GM21717 (cell line): ENCODE results near the gene APOBEC3G.
"Not testable (repeated sequence)": the region's sequence is repeated elsewhere in the genome, so short reads cannot be mapped to it uniquely, and the experiment has no call there.

Experiments used
- ATAC-seq: cut with Tn5 transposase; IDR thresholded peaks from one replicate; pipeline ENCODE4 v1.9.1; 2021; ENCODE audit warnings: mild to moderate bottlenecking, moderate library complexity; ENCODE audit not compliant: unreplicated experiment

Gene APOBEC3G

GRCh38 chr22:39066442-39067276 is 10.4 kb upstream of the APOBEC3G start:
- ATAC-seq, result not testable (repeated sequence)

DNA sequence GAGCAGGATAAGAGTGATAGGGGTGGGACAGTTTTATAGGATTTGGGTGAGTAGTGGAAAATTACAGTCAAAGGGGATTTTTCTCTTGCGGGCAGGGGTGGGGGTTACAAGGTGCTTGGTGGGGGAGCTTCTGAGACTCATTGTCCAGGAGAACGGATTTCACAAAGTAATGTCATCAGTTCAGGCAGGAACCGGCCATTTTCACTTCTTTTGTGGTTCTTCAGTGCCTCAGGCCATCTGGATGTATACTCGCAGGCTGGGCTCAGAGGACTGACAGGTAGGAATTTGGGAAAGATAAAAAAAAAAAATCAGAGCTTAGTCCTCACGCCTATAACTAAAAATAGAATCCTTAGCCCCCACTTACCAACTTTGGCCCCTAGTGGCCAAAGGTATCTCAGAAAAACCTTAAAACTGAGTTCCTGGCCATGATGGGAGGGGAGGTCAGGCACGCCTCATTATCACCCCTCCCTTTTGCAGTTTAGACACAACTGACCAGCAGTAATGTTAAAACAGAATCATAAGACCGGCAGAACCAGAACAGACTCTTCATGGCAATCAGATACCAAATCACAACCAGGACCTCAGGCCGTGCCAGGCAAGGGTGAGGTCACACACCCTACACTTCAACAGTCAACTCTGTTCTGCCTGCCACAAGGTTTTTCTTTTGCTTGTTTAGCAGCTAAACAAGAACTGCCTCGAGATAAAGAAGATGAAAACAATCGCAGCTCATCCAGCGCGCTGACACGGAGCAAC is 8.9 kb upstream of the APOBEC3G start:
- no peak for ATAC-seq

DNA sequence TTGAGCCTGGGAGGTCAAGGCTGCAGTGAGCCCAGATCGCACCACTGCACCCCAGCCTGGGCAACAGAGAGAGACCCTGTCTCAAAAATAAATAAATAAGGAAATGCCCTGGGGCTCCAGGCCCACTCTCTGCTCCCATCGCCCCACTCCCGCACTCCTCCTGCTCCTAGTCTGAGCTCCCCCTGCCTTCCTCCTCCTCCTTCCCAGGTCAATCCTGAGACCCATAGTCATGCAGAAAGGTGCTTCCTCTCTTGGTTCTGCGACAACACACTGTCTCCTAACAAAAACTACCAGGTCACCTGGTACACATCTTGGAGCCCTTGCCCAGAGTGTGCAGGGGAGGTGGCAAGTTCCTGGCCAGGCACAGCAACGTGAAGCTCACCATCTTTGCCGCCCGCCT is 6.9 kb upstream of the APOBEC3G start:
- no peak for ATAC-seq

GRCh38 chr22:39072581-39072981 is 4.5 kb upstream of the APOBEC3G start:
- ATAC-seq, result not testable (repeated sequence)

DNA sequence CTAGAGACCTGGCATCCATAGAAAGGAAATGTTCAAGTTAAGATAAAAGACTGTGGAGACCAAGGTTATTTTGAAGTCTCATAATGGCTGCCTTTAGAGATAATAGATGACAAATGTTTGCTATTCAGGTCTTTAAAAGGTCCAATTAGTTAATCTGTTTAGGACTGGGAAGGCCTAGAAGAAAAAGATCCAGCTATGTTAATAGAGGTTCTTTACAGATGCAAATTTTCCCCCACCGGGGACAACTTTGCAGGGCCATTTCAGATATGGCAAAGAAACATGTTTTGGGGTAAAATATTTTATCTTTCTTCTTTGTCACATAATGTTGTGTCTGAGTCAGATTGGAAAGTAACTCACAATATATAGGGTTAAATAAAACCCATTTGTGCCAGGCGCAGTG is 3.1 kb upstream of the APOBEC3G start:
- no peak for ATAC-seq

GRCh38 chr22:39076155-39077025 is 685 bp upstream of the APOBEC3G start:
- ATAC-seq, result not testable (repeated sequence)

DNA sequence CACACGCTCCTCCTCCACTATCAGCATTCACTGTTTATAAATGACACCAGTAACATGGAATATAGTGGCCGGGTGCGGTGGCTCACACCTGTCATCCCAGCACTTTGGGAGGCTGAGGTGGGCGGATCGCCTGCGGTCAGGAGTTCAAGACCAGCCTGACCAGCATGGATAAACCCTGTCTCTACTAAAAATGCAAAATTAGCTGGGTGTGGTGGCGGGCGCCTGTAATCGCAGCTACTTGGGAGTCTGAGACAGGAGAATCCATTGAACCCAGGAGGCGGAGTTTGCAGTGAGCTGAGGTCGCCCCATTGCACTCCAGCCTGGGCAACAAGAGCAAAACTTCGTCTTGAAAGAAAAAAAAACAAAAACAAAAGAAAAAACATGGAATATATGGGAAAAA is 837 bp downstream of the APOBEC3G start:
- not testable (repeated sequence) for ATAC-seq

DNA sequence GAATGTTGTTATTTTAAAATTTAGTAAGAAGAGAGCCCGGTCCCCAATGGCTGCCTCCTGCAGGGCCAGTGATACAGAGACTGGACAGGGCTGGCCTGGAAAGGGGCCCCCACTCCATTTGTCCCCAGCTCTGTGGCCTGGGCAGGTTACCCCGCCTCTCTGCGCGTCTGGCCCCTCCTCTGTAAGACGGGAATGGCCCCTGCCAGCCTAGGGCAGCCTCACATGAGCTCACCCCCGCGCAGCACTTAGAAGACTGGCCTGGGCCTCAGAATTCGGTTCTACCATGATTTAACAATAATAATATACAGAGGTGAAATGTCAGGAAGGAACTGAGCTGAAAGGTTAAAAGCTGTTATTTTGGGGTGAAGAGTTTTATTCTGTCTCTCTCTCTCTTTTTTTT is 1.3 kb downstream of the APOBEC3G start:
- no peak for ATAC-seq

GRCh38 chr22:39079054-39079637 is 2.1 kb downstream of the APOBEC3G start:
- not testable (repeated sequence) for ATAC-seq

DNA sequence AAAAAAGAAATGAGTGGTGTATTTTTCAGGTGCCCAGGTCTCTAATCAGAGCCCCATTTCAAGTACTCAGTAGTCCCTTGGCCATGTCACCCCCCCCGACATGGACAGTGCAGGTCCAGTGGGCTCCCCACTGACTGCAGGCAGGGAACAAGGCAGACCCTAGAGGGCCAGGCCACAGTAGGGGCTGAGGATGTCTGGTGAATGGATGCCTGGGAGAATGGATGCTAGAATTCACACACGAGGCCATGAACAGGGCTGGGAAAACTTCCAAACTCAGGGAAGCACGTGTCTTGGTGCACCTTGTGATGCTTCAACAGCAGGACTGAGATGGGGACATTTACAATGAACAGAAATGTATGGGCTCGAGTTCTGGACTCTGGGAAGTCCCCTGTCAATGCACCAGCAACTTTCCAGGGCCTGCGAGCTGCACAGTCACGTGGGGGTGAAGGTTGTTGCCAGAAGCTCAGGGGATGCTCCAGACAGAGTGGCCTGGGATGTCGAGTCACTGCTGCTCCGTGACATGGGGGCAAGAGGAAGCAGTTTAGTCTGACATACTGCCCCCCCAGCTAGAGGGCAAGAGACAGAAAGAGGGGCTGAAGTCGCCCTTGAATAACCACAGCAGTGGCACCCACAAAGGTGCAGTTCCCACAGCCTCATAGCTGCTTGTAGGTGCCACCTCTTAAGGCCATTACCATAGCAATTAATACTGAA is 3.1 kb downstream of the APOBEC3G start:
- ATAC-seq, result no peak

- ATAC-seq, result no peak
Observed at GRCh38 chr22:39081016-39081415, 3.9 kb downstream of the APOBEC3G start.

DNA sequence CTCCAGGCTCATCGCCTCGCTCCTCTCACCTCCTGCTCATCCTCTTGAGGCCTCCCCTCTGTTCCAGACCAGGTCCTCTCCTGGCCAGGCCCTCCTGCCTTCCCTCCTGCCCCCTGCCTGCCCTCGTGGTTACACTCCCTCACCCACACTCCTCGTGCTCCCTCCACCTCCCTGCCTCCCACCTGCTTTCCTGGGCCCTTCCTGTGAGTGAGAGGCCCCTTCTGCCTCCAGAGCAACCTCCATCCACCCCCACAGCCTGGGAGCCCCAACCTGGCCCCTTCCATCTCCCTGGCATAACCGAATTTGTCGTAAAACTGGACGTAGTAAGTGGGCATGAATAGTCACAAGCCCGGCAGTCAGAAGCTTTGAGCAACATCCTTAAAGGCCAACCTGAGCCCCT is 4.5 kb downstream of the APOBEC3G start:
- no peak for ATAC-seq

DNA sequence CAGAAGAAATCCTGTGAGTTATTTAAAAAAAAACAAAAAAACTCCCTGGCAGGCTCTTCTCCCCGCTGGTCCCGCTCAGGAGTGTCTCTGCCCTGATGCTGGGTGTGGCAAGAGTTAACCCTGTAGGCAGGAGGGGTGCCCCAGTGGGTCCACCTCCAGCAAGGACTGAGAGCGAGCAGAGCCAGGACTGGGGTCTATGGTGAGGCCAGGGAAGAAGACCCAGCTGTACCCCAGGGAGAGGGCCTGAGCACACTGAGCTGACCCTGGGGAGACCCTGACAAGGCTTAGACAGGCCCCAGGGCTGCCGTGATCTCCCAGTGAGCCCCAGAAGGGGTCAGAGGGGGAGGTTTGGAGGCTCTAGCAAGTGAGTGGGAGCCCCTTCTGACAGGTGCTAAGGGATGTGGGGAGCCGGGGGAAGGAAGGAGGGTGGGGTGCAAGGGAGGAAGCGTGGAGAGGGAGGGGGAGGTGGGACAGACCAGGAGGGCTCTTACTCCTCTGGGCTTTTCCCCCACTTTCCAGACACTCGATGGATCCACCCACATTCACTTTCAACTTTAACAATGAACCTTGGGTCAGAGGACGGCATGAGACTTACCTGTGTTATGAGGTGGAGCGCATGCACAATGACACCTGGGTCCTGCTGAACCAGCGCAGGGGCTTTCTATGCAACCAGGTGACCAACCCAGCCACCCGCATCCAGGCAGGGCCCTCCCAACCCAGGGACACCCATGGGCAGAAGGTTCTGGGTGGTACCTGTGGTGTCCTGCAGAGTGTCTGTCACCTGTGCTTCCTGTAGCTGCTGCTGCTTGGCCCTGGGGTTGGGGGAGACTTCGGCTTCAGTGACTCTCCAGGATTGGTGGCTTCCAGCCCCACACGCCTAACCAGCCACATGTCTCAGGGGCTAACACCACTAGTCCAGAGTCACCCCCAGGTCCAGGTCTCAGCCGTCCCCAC is 6.4 kb downstream of the APOBEC3G start:
- ATAC-seq, result no peak

DNA sequence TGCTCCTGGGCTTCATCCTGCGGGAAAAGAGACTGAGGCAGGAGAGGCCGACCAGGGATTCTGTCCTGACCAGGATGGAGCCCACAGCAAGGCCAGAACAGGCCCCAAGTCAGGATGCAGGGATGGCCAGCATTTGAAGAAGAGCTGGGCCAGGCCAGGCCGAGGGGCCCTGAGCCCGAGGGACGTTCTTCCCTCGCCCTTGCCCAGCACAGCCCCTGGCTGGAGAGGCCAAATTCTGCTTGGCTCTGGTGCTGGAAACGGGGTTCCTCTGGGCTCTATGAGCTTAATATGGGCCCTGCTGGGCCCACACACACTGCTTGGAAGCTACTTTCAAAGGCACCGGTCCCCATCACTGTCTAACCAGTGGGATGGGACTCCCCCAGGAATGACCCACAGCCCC is 7.6 kb downstream of the APOBEC3G start:
- ATAC-seq, result no peak

GRCh38 chr22:39087098-39087497 is 10.0 kb downstream of the APOBEC3G start:
- no peak for ATAC-seq

DNA sequence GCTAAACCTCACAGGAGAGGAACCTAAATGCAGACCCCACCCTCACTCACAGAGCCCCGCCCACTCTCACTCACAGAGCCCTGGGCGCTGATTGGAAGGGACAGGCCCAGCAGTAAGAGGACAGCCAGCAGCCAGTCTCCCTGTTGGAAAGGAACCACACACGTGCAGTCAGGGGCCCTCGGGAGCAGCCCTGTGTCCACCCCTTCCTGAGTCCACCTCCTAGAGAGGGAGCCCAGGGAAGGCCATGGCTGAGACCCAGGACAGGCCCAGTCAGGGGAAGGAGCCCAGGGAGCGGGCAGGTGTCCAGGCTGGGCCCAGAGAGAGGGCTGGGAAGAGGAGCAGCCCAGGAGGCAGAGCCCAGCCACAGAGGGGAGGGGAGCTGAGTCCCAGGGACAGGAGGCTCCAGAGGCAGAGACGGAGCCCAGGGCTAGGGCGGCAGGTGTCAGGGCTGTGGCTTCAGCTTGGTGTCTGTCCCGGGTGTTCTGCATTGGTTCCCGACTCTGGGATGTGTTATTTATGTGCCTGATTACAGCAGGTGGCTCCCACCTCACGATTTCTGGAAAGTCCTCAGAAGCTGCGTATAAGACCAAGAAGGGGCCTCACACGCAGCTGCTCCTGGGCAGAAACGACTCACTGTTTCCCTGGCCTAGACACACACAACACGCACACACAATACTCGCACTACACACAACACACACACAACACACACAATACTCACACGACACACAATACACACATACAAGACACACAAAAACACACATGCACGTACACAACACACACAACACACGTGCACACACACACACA is 11.0 kb downstream of the APOBEC3G start:
- no peak for ATAC-seq

DNA sequence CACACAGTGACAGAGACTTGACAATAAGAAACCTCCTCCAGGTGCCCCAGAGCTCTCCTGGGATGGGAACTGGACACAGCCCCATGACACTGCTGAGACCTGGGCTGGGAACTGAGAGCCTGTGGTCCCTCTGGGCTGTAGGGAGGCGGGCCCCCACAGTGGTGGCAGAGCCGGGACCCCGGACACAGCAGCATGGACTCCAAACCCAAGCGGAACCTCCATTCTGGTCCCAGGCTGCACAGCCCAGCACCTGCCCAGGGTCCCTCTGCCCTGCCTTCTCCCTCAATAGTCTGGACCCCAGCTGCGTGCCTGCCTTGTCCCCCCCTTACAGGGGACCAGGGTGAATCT is 11.6 kb downstream of the APOBEC3G start:
- ATAC-seq, result no peak

DNA sequence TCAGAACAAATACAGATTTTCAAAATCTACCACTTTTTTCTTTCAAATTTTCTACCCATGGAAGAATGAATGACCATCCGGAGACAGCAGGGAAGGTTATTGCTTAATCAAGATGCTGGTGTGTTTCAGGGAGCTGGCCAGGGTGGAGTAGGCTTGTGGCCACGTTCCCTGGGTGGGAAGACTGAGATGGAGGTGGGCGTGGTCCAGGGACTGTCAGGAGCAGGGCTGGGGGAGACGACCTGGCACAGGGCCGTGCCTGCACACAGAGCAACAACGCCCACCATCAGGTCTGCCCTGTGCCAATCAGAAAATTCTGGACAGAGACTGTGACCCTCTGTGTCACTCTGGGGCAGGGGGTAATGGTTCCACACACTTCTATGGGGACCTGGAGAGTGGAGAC is 12.9 kb downstream of the APOBEC3G start:
- no peak for ATAC-seq
